SHP77 treated with DMSO at 0.1 percent for 48 hours (cell line): ENCODE measurements around the gene SYNGR4.

Experiments
- DNase-seq: peaks from one replicate; lab custom pipeline; 2025; lab: John Stamatoyannopoulos, UW

The SYNGR4 gene

DNA sequence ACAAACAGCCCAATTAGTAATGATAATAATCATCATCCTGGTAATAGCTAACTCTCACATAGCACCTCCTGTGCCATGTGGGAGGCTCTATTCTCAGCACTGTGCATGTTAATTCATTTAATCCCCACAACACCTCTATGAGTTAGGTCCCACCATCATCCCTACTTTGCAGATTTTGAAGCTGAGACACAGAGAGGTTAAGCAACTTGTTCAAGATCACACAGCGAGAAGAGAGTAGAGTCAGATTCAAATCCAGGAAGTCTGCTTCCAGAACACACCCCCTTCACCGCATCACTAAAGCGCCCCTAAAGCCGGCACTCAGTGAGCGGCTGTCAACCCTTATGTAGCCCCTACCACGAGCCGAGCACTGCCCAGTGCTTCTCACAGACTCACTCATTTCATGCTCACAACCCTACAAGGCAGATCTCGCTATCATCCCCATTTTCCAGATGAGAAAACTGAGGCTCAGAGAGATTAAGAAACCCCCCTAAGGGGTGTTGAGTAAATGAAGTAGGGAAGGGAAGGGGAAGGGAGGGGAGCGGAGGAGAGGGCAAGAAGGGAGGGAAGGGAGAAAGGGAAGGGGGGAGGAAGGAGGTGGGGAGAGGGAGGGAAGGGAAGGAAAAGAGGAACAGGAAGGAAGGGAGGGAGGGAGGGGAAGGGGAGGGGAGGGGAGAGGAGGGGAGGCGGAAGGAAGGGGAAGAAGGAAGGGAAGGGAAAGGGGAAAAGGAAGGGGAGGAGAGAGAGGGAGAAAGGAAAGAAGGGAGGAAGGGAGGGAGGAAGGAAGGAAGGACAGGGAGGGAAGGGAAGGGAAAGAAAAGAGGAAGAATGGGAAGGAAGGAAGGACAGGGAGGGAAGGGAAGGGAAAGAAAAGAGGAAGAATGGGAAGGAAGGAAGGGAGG, 22.4 kb upstream of the SYNGR4 start:
- DNase-seq = no peak

DNA sequence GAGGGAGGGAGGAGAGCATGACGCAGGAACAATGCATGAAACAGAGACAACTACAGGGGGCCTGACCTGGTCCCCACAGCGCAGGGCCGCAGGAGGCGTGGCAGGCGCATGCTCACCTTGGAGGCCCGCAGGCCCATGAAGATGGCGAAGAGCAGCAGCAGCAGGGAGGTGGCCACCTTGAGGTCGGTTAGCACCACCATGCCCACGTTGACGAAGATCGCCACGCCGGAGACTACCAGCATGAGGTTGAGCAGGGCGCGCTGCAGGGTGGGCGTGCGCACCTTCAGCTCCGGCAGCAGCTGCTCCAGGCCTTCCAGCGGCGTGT, 21.8 kb upstream of the SYNGR4 start:
- no peak for DNase-seq

GRCh38 chr19:48342841-48343540, 21.2 kb upstream of the SYNGR4 start:
- DNase-seq = no peak

- DNase-seq = no peak
These were observed 19.3 kb upstream of the SYNGR4 start for GRCh38 chr19:48344892-48345291.

DNA sequence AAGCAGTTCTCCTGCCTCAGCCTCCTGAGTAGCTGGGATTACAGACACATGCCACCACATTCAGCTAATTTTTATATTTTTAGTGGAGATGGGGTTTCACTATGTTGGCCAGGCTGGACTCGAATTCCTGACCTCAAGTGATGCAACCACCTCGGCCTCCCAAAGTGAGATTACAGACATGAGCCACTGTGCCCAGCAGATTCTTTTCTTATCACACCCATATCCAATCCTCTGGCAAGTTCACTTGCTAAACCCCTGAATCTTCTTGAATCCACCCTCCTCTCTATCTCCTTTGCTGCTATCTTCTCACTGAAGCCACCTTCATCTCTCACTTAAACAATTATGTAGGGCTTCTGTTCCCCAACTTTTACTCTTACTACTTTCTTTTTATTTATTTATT, 18.0 kb upstream of the SYNGR4 start:
- no peak for DNase-seq

- no peak for DNase-seq
These were observed 16.1 kb upstream of the SYNGR4 start for GRCh38 chr19:48348045-48348444.

- no peak for DNase-seq
These were observed 15.4 kb upstream of the SYNGR4 start for GRCh38 chr19:48348737-48349136.

DNA sequence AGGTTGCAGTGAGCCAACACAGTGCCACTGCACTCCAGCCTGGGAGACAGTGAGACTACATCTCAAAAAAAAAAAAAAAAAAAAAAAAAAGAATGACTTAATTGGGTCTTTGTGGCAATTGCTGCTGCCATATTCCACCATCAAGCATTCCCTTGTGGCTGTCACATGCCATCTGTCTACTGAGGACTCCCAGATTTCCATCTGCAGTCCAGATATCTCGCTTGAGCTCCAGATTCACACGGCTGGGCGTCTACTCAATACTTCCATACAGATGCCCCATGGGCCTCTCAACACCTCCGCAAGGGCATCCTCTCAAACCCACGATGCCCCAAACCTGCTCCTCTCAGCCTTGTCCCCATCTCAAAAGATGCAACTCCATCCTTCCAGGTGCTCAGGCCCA, 13.3 kb upstream of the SYNGR4 start:
- no peak for DNase-seq

DNA sequence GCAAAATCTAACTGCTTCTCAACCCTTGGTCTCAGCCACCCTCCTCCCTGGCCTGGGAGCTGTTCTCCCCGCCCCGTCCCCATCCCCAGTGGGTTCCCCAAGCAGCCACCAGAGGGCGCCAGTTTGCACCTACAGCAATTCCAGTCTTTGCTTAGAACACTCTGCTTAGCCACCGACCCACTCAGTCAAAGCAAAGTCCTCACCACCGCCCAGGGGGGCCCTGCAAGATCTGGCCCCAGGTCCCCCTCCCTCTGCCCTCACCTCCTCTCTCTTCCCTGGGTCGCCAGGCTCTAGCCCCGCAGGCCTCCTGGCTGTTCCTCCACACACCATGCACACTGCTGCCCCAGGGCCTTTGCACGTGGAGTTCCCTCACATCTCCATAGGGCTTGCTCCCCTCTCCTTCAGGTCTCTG, 12.8 kb upstream of the SYNGR4 start:
- no peak for DNase-seq

- no peak for DNase-seq
These were observed 10.5 kb upstream of the SYNGR4 start for GRCh38 chr19:48353677-48354076.

DNA sequence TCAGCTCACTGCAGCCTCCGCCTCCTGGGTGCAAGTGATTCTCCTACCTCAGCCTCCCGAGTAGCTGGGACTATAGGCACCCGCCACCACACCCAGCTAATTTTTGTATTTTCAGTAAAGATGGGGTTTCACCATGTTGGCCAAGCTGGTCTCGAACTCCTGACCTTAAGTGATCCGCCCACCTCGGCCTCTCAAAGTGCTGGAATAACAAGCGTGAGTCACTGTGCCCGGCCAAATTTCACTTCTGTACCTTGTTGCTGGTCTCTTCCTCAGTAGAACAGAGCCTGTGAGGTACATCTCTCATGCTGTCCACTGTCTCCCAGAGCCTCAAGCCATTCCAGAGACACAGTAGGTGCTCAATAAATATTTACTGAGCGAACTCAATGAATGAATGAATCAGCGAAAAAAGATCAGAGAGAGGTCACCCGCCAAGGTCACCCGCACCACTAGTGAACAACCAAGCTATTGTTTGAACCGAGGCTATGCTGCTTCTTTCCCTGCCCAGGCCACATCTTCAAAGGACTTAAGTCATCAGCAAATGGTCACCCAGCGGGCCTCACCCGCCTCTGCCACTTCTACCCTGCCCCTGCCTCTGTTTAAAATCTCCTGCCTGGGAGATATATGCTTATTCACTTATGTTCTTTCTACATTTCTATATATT, 9.7 kb upstream of the SYNGR4 start:
- DNase-seq = no peak

GRCh38 chr19:48355365-48355954, 8.7 kb upstream of the SYNGR4 start:
- no peak for DNase-seq

DNA sequence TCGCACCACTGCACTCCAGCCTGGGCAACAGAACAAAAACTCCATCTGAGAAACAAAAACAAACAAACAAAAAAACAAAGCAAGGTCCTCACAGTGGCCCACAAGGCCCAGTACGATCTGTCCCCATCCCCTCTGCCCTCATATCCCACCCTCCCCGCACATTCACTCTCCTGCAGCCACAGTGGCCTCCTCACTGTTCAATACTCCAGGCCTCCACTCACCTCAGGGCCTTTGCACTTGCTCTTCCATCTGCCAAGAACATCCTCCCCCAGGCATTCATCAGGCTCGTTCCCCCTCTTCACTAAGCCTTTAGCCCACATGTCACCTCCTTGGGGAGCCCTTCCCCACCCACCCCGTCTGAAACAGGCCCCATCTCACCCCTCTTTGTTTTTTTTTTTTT, 5.0 kb upstream of the SYNGR4 start:
- no peak for DNase-seq

DNA sequence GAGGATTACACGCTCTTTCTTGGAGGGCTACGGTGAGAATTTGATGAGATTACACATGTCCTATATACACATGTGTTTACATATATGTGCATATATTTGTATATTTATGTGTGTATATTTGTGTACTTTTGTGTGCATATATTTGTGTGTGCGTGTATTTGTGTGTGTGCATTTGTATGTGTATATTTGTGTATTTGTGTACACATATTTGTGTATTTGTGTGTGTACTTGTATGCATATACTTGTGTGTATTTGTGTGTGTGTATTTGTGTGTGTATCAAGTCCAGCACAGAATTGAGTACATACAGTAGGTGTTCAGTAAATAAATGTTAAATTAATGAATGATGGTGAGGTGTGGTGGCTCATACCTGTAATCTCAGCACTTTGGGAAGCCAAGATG, 2.3 kb upstream of the SYNGR4 start:
- no peak for DNase-seq

DNA sequence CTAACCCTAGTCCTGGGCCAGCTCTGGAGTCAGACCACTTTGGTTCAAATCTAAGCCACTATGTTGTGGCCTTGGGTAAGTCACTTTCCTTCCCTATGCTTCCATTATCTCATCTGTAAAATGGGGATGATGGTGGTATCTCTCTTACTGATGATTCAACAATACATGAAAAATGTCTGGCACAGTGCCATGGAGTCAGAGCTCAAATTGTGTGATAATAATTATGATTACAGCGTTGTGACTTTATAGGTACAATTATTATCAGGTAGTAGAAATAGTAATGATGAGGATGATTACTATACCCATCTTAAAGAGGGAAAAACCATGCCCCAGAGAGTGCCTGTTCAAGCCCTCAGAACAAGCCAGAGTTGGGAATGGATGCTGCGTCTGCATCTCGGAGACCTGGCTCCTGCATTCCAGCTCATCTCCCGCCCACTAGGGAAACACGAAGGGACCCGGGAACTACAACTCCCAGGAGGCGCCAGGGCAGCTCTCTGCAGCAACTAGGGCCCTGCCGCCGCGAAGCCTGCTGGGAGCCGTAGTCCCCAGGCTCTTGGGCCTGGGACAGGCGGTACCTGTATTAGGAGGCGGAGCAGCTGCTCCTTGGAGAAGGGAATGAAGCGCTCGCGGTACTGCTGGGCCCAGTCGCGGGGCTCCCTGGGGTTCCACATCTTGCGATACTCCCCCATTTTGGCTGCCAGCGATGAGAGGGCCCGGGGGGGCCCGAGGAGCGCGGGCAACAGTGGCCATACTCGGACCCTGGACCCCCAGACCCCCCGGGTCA, 1.3 kb upstream of the SYNGR4 start:
- DNase-seq = peak; percentile 96

DNA sequence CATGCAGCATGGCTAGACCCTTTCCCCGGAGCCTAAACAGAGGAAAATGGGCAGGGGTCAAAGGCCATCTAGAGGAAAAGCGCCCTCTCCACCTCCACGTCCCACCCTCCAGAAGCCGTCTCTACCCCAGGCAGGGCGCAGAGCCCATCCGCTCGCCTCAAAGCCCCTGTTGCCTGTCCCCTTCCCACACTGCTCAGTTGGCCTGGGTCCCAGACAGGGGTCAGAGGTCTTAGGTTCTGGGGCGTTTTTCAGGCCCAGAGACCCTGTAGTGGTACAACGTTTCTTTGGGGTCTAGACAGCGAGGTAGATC, 712 bp upstream of the SYNGR4 start:
- DNase-seq = no peak

- DNase-seq = no peak
These were observed 606 bp downstream of the SYNGR4 start for GRCh38 chr19:48364598-48365348.

- DNase-seq = no peak
These were observed 1.4 kb downstream of the SYNGR4 start for GRCh38 chr19:48365602-48366001.

DNA sequence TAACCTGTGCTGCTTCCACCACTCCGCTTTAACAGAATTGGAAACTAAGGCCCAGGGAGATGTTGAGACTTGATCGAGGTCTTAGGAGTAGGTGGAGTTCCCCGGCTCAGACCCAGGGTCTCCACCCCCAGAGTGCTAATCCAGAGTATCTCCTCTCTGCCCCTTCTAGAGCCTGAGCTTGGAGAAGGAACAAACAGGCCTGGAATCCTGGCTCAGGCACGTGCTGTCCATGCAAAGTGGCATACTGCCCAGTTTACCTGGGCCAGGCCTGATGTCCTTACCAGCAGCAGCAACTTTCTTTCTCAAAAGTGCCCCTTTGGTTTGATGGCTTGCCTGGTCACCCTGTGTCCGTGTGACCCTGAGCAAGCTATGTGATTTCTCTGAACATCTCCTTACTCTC, 3.7 kb downstream of the SYNGR4 start:
- DNase-seq = no peak

- DNase-seq = no peak
These were observed 4.8 kb downstream of the SYNGR4 start for GRCh38 chr19:48368936-48369335.

GRCh38 chr19:48370955-48371354, 6.8 kb downstream of the SYNGR4 start:
- DNase-seq = no peak
